NCI-H526 (cell line): ENCODE results near the gene INHBC.

Source experiments
- DNase-seq, 2 experiments: peaks; one replicate each; lab custom pipeline; 2025; lab: John Stamatoyannopoulos, UW

The INHBC gene

GRCh38 chr12:57454566-57455373, 20.2 kb downstream of the INHBC start, which contains the start of gene INHBE:
Gene INHBE, plus strand, starts transcription at chr12:57455307. Its CDS starts 230 bp downstream, at chr12:57455537.
- DNase-seq, result peak; percentile 15 to 45

GRCh38 chr12:57455374-57456144, 21.0 kb downstream of the INHBC start:
- DNase-seq, result peak in 1 of 2 experiments; percentile 56

- peak; percentile 43 to 81 for DNase-seq
Observed at GRCh38 chr12:57456145-57456700, 21.6 kb downstream of the INHBC start.

- DNase-seq, result no peak
Observed at GRCh38 chr12:57456737-57457490, 22.3 kb downstream of the INHBC start.

- DNase-seq, result no peak
Observed at GRCh38 chr12:57458665-57459054, 24.1 kb downstream of the INHBC start.

- DNase-seq, result peak; percentile 77 to 95
Observed at GRCh38 chr12:57459055-57459749, 24.6 kb downstream of the INHBC start.

GRCh38 chr12:57459750-57460467, 25.3 kb downstream of the INHBC start, which contains the start of gene GLI1:
Gene GLI1, plus strand, starts transcription at chr12:57459785. Its CDS starts 3,907 bp downstream, at chr12:57463692.
- no peak for DNase-seq

- DNase-seq, result peak in 1 of 2 experiments; percentile 35
Observed at GRCh38 chr12:57460468-57460784, 25.8 kb downstream of the INHBC start.

- DNase-seq, result peak in 1 of 2 experiments; percentile 34
Observed at GRCh38 chr12:57460841-57461275, 26.3 kb downstream of the INHBC start.

GRCh38 chr12:57461276-57461916, 26.8 kb downstream of the INHBC start:
- DNase-seq, result peak in 1 of 2 experiments; percentile 35

GRCh38 chr12:57461917-57462250, 27.3 kb downstream of the INHBC start:
- peak in 1 of 2 experiments; percentile 31 for DNase-seq

- DNase-seq, result peak; percentile 91 to 93
Observed at GRCh38 chr12:57462251-57462911, 27.8 kb downstream of the INHBC start.

GRCh38 chr12:57462912-57463253, 28.3 kb downstream of the INHBC start:
- DNase-seq, result no peak

GRCh38 chr12:57464569-57464968, 30.0 kb downstream of the INHBC start:
- DNase-seq, result no peak

- no peak for DNase-seq
Observed at GRCh38 chr12:57465030-57465746, 30.6 kb downstream of the INHBC start.

- DNase-seq, result no peak
Observed at GRCh38 chr12:57465747-57466505, 31.3 kb downstream of the INHBC start.

- no peak for DNase-seq
Observed at GRCh38 chr12:57467212-57467874, 32.8 kb downstream of the INHBC start.

- no peak for DNase-seq
Observed at GRCh38 chr12:57467915-57468314, 33.3 kb downstream of the INHBC start.
